Epithelial cell of esophagus (primary cell): ENCODE results near the gene PIRT.

ENCODE experiments used
- DNase-seq: peaks from one replicate; pipeline ENCODE4 v3.0.0; 2010; ENCODE audit warnings: low read depth
- H3K4me3 ChIP-seq: 2 replicates; pipeline ENCODE4 v1.5.1; 2011; ENCODE audit warnings: mild to moderate bottlenecking, low read length, control low read depth
- CTCF ChIP-seq: IDR thresholded peaks from 2 replicates; pipeline ENCODE4 v1.5.1; 2011; ENCODE audit warnings: low read depth, mild to moderate bottlenecking, low read length, control low read depth, inconsistent platforms; ENCODE audit not compliant: insufficient read depth; ENCODE audit errors: missing control alignments

Gene PIRT

DNA sequence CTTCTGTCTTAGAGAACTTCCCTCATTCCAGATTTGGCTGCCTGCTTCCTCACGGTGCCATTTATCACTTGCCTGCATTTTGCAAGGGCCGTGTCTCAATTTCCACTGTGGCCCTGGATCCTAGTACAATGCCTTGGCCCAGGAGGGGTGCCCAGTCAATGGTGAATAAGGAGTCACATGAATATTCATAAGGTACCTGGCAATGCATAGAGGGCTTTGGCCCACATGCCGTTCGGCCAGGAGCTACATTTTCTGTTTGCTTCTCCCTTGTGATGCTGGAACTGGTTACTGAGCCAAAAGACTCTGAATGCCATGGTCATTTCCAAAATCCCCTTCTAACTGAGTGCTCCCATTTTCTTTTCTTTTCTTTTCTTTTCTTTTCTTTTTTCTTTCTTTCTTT, 4.8 kb upstream of the PIRT start:
- DNase-seq, result no peak
- TF ChIP-seq CTCF, result no peak
- H3K4me3 ChIP-seq, result no peak overlapping the region

GRCh38 chr17:10838682-10839081, 795 bp upstream of the PIRT start:
- H3K4me3 ChIP-seq, result no peak overlapping the region
- no peak for DNase-seq
- no peak for TF ChIP-seq CTCF

DNA sequence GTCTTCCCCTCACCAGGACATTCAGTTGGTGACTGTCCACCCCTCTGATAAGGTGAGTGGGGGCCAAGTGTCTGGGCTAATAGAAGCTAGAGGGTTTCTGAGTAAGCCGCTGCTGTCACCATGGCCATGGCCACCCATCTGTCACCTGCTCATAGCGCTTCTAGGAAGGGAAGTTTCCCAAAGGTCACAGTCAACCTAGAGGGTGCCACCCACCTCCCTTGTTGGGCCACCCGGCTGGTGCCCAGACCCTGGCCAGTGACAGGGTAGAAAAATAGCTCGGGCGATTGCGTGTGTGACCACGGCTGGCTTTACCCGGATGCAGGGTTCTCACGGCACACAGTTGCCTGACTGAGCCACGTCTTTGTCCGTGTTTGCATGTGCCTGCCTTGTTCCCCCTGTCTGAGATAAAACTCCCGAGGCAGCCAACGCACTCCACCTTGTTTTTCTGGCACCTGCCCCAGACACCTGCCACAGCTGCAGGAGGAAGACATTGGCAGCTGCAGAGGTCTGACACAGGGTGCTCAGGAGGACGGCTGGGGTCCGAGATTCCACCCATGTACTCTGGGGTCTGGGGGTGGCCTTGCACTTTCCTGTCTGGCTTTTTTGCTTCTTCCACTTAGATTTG, 809 bp downstream of the PIRT start:
- no peak overlapping the region for H3K4me3 ChIP-seq
- TF ChIP-seq CTCF, result no peak
- no peak for DNase-seq

GRCh38 chr17:10836145-10836544, 1.7 kb downstream of the PIRT start:
- no peak for DNase-seq
- no peak overlapping the region for H3K4me3 ChIP-seq
- TF ChIP-seq CTCF, result no peak

GRCh38 chr17:10831696-10832095, 6.2 kb downstream of the PIRT start:
- DNase-seq, result no peak
- no peak overlapping the region for H3K4me3 ChIP-seq
- no peak for TF ChIP-seq CTCF

- no peak for TF ChIP-seq CTCF
- no peak overlapping the region for H3K4me3 ChIP-seq
- DNase-seq, result no peak
Observed at GRCh38 chr17:10827898-10828552, 9.9 kb downstream of the PIRT start.

DNA sequence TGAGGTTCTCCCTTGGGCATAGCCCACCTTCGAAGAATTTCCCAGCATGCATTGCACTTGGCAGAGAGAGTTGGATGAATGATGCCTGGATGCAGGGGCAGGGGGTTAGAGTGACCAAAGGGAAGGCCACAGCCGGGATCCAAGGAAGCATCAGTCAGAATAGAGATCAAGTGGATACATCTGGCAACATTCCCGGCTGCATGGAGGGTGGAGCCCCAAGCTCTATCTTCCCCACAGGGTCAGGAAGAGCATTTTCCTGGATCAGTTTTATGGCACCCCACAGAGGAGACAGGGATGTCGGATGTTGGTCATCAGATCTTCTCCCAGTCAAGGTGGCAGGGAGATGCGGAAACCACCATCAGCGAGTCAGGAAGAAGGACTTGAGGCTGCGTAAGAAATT, 13.0 kb downstream of the PIRT start:
- no peak overlapping the region for H3K4me3 ChIP-seq
- TF ChIP-seq CTCF, result no peak
- no peak for DNase-seq
